Body of pancreas (tissue), 4 donors: ENCODE data around the gene ARHGEF28.

Experiments
- POLR2A ChIP-seq, 3 donors: fragments of 450-650 bp; IDR thresholded peaks; one replicate each; pipeline ENCODE4 v1.6.1; 2016; ENCODE audit warnings: antibody characterized with exemption in 3 of 3, mild to moderate bottlenecking in 2 of 3
- TF ChIP-seq, protein P1 (sequence below), 7 experiments: fragments of 450-650 bp in 4 of 7; fragments of 200-600 bp in 3 of 7; sonication (generic) in 3 of 7; IDR thresholded peaks; one replicate each; pipeline ENCODE4 v1.5.1; 2016 to 2019; ENCODE audit warnings: antibody characterized with exemption in 7 of 7

DNA sequence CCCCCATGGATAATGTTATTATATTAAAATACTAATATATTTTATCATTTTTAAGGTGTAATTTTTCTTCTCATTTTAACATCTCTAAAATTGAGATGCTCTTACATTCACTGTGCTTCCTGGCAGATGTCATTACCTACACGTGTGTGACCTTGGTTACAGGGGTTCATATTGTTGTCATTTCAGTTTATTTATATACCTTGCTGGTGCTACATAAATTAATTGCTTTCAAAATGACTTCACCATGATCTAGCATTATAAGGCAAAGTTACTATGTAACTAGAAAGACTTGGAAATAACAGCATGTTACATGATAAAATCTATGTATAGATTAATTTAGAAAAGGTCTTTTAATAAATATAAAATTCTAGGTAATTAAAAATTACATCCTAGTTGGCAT, 60.9 kb downstream of the ARHGEF28 start:
- TF ChIP-seq, protein P1, sequence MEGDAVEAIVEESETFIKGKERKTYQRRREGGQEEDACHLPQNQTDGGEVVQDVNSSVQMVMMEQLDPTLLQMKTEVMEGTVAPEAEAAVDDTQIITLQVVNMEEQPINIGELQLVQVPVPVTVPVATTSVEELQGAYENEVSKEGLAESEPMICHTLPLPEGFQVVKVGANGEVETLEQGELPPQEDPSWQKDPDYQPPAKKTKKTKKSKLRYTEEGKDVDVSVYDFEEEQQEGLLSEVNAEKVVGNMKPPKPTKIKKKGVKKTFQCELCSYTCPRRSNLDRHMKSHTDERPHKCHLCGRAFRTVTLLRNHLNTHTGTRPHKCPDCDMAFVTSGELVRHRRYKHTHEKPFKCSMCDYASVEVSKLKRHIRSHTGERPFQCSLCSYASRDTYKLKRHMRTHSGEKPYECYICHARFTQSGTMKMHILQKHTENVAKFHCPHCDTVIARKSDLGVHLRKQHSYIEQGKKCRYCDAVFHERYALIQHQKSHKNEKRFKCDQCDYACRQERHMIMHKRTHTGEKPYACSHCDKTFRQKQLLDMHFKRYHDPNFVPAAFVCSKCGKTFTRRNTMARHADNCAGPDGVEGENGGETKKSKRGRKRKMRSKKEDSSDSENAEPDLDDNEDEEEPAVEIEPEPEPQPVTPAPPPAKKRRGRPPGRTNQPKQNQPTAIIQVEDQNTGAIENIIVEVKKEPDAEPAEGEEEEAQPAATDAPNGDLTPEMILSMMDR (IDR thresholded peaks at IDR 0.05) = no peak
- no peak for TF ChIP-seq POLR2A (IDR thresholded peaks at IDR 0.05)
